NCI-H1436 (cell line): ENCODE results near the gene RAET1E.
"Not testable (repeated sequence)": the region's sequence is repeated elsewhere in the genome, so short reads cannot be mapped to it uniquely, and the experiment has no call there.

Experiments
- DNase-seq: peaks from one replicate; lab custom pipeline; 2025; lab: John Stamatoyannopoulos, UW

RAET1E gene

DNA sequence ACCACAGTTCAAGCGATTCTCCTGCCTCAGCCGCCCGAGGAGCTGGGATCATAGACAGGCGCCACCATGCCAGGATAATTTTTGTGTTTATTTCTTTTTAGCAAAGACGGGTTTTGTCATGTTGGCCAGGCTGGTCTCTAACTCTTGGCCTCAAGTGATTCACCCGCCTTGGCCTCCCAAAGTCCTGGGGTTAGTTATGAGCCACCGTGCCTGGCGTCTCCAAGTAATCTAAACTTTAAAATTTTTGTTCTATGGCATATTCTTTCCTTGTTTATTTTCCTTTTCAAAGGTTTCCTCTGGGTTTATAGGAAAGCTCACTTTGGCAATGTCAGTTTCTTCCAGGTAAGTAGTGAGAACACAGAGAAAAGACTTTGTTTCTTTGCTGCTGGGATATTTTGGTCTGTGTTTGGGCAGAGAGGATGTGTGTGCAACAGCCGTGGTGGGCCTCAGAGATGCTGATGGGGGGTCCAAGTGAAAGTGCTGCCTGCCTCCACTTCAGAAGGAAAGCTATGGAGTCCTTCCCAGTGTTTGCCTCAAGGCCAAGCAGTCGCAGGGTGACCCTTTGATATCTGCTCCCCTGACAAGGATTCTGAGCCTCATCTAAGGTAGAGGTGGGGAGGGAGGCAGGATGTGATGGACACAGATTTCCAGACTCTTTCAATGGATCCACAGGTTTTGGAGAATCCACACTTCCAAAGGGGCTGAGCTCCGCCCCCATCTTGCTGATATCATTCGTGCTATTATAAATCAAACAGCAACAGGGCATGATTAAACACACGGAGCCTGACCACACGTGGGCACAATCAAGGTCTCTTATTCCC, 36.1 kb downstream of the RAET1E start:
- DNase-seq = no peak

DNA sequence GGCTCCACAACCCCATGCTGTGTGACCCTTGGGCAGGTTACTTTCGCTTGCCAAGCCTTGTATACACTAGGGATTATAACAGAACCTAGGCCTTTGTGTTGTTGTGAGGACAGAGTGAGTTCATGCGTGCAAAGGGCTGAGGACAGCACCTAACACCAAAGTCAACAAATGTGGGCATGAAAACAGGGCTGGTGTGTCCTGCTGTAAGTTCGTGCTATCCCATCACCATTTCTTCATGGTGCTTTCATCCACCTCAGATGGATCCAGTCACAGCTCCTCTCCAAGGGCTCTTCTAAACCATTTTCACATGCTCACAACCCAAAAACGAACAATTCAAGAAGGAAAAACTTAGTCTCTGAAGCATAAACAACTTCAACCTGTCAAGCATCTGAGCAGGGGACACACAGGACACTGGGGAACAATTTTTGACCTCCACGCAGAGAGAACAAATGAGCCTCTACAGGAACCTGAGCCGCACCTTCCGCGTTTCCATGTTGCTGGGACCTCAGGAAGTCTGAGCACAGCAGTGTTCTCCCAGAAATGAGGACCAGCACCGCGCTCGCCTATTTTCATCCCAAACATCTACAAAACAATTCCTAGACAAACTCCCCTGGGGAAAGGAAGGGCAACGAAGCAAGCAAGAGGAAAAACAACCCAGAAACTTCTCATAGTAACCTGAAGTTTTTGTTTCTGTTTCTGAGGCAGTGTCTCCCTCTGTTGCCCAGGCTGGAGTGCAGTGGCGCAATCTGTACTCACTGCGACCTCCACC, 36.9 kb downstream of the RAET1E start:
- DNase-seq = no peak

DNA sequence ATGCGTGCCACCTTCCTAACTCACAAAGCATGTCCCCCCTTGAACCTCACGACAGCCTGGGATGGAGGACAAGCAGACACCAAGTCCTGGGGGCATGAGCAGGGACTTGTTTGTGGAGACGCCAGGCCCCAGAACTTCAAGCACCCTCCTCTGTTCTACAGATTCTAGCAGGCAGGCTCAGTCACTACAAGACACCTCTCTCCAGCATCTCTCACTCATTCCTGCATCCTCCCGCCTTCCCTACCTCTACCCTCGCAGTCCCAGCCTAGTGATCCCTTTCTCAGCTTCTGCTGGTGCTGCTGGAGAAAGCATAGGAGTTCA, 37.4 kb downstream of the RAET1E start:
- DNase-seq = no peak

DNA sequence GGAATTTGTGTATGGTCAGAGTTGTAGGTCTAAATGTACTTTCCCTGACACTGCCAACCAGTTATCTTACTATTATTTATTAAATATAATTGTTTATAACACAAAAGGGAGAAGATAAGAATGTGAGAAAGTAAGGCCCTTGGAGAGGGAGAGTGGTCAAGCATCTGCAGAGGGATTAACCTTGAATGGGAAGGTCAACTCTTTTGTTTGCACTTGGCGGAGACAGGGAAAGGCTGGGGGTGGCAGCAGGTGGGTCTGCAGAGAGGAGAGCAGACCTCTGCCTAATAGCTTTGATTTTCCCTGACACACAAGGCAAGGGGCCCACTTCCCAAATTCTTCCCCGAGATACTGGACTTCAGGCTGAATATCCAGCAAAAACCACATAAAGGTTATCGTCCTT, 38.0 kb downstream of the RAET1E start:
- no peak for DNase-seq

DNA sequence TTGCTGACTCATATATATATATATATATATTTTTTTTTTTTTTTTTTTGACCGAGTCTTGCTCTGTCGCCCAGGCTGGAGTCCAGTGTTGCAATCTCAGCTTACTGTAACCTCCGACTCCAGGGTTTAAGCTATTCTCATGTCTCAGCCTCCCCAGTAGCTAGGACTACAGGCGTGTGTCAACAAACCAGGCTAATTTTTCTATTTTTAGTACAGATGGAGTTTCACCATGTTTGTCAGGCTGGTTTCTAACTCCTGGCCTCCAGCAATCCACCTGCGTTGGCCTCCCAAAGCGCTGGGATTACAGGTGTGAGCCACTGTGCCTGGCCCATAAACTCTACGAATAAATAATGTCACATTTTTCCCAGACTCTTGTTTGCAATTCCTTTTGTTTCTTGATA, 38.5 kb downstream of the RAET1E start:
- DNase-seq = no peak

DNA sequence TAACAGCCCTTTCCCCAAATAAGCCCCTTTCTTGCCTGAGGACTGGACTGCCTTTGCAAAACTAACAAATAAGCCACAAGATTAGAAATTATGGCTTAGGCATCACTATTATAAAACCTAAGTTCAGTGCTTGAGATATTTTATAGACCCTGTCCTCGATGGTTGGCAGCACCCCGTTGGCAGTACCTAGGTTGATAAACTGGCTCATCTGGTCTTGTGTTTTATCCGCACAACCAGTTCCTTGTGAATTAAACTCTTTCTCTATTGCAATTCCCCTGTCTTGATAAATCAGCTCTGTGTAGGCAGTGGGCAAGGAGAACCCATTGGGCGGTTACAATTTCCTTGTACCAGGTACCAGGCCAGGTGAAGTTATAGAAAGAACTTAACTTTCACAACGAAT, 40.4 kb downstream of the RAET1E start:
- DNase-seq = no peak

DNA sequence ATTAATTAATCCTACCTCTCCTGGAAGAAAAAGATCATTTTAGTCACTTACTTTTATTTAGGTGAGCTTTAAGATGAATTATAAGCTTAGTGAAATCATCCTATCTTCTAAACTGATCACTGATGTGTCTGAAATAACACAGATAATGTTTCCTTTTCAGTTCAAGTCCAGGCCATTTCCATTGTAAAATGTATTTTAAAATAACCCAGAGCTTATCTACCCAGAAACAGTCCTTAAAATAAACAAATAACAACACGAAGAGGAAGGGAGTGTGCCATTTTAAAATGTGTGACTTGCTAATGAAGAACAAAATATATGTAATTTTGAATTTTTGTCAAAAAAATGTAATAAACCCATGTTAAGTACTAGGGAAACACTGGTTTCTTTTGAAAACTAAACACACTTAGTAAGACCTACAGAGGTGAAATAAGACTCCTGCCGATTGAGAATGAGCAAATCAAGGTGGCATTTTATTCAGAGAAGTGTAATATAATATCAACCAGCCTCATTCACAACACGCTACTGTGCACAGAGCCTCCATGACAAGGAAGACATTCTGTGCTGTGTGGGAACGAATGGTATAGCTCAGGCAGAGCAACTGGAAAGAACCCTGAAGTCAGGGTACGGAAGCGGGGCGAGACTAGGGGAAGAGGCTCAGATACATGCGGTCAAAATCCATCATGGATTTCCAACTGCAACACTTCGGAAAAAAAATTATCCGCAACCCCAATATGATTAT, 41.5 kb downstream of the RAET1E start:
- no peak for DNase-seq

DNA sequence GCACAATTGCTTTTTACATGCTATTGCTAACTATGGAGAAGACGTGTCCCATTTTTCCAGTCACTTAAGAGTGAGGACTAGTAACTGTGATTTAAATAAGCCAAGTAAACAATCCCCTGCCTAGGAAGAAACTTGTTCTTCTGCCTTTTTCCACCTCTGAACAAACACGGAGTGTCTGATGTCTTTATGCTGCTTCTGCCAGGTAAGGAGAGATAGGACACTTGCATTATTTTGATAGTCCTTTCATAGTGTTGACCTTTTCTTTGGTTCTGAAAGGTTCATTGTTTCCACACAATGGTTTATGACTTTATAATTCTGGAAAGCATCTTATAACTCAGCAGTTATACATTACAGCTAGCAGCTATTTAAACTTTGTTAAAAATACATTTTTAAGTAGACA, 42.2 kb downstream of the RAET1E start:
- no peak for DNase-seq

DNA sequence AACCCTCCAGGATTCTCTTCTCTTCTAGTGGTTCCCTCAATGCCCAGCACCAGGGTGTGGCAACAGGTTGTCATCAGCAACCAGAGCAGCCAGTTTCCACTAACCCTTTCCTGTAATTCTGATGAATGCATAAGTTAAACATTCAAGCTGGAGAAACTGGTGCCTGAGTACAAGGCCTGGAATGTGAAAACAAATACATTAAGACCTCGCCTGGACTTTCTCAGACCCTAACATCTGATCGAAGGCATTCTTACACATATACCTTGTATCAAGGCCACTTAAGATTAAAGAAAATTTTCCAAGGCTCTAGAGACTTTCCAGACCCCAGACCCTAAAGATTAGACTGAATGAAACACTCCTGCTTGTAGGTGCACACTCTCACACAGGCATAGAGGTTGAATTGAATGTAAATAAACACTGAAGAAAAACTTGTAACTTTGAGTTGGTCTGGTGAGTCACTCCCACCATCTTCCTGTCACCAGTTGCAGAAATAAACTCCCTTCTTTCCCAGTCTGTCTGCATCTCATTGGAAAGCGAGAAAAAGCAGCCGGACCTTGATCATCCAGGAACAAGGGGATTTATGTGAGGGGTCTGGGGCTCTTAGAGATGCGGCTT, 42.8 kb downstream of the RAET1E start:
- DNase-seq = no peak

DNA sequence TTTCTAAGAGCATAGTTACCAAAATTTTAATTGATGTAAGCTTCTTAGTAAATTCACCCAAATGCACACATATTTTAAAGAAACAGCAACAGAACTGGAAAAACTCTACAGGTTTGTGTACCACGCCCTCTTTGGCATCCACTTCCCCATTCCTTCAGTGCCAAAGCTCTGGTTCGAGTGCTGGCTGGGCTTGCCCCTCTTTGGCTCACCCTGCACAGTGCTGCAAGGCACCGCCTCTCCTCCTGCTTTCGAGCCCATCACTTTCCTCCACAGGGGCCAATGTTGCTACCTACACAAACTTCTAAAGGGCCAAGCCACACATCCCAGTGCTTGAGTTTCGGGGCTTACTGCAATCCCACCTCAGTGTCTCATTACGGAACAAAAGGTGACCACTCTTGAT, 43.4 kb downstream of the RAET1E start:
- DNase-seq = no peak

DNA sequence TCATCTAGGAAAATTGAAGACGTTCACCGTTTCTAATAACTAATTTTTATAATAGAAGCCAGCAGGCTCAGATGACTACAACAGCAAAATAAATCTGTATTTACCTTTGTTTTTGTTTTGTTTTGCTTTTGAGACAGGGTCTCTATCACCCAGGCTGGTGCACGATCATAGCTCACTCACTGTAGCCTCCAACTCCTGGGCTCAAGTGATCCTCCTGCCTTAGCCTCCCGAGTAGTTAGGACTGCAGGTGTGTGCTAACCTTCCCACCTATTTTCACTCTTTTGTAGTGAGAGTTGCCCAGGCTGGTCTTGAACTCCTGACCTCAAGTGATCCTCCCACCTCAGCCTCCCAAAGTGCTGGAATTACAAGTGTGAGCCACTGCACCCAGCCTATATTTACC, 43.9 kb downstream of the RAET1E start:
- DNase-seq = not testable (repeated sequence)

DNA sequence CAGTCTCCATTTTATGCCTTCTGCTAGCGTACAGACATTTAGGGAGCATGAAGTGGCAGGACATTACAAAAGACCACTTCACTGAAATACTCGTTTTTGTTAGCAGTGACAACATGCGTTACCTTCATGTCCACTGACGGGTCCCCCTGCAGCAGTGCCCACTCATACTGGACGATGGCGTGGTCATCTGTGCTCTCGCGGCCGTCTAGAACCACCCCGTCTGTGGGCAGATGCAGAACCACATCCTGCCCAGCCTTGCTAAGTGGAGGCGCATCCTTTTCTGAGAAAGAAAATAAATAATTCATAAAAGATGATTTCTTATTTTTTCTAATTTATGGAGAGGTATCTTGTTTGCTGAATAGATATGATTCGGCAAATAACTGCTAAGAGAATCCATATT, 45.0 kb downstream of the RAET1E start:
- no peak for DNase-seq

DNA sequence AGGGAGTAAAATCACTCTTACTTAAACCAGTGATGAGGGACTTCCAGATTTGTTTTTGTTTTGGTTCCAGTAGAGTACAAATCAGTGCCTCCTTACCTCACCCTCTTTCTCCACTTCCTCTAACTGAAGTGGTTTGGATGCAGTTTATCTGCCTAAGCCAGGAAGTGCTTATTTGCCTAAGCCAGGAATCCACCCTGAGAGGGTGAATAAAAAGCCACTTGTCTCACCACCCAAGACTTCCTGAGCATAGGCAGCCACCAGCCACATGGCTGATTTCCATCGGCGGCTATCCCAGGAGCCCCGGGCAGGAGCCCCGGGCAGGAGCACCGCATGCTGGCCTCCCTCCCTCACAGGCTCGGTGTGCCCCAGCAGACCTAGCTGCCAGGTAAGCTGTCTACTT, 45.7 kb downstream of the RAET1E start:
- DNase-seq = no peak

DNA sequence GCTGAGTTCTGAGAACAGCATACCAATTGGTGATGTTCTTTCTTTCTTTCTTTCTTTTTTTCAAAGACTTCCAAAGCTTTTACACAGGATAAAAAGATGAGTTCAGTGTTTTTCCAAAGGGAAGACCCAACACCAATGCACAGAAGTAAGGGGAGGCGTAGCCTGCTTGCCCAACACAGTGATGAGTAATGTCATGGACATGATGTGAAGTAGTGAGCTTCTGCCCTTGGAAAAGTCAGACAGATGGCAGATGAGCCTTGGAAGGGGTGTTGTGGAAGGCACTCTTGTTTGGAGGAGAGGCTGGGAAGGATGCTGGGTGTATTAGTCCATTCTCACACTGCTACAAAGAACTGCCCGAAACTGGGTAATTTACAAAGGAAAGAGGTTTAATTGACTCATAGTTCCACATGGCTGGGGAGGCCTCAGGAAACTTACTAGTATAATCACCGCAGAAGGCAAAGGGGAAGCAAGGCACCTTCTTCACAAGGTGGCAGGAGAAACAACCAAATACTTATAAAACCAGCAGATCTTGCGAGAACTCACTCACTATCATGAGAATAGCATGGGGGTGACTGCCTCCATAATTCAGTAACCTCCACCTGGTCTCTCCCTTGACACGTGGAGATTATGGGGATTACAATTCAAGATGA, 46.3 kb downstream of the RAET1E start:
- DNase-seq = no peak

DNA sequence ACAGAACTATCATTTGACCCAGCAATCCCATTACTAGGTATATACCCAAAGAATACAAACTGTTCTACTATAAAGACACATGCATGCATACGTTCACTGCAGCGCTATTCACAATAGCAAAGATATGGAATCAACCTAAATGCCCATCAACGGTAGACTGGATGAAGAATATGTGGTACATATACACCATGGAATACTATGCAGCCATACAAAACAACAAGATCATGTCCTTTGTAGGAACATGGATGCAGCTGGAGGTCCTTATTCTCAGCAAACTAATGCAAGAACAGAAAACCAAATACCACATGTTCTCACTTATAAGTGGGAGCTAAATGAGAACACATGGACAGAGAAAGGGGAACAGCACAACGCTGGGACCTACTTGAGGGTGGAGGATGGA, 49.6 kb downstream of the RAET1E start:
- DNase-seq = not testable (repeated sequence)
